HEK293T (cell line): ENCODE results near the gene LRRC39.

ENCODE experiments used
- ARNT ChIP-seq: fragments of 450-650 bp; IDR thresholded peaks from 2 replicates; pipeline ENCODE4 v1.6.1; 2017; ENCODE audit warnings: mild to moderate bottlenecking
- BHLHE40 ChIP-seq: fragments of 450-650 bp; IDR thresholded peaks from 2 replicates; pipeline ENCODE4 v1.6.1; 2016; ENCODE audit warnings: mild to moderate bottlenecking, moderate library complexity, borderline replicate concordance
- ELF4 ChIP-seq: fragments of 450-650 bp; IDR thresholded peaks from 2 replicates; pipeline ENCODE4 v1.6.1; 2017; ENCODE audit warnings: antibody characterized with exemption
- FOXA1 ChIP-seq: fragments of 450-650 bp; IDR thresholded peaks from 2 replicates; pipeline ENCODE4 v1.6.1; 2016; ENCODE audit warnings: mild to moderate bottlenecking
- FOXK2 ChIP-seq: fragments of 450-650 bp; IDR thresholded peaks from 2 replicates; pipeline ENCODE4 v1.6.1; 2016; ENCODE audit warnings: mild to moderate bottlenecking
- FOXM1 ChIP-seq: fragments of 450-650 bp; IDR thresholded peaks from 2 replicates; pipeline ENCODE4 v1.6.1; 2017; ENCODE audit warnings: mild to moderate bottlenecking, borderline replicate concordance
- HDGF ChIP-seq: fragments of 450-650 bp; IDR thresholded peaks from 2 replicates; pipeline ENCODE4 v1.6.1; 2017; ENCODE audit warnings: antibody characterized with exemption, borderline replicate concordance
- NFRKB ChIP-seq: fragments of 450-650 bp; IDR thresholded peaks from 2 replicates; pipeline ENCODE4 v1.6.1; 2016; ENCODE audit warnings: mild to moderate bottlenecking, moderate library complexity
- SP1 ChIP-seq: fragments of 450-650 bp; IDR thresholded peaks from 2 replicates; pipeline ENCODE4 v1.6.1; 2017
- TARDBP ChIP-seq: fragments of 450-650 bp; IDR thresholded peaks from 2 replicates; pipeline ENCODE4 v1.6.1; 2016
- ZNF384 ChIP-seq: fragments of 450-650 bp; IDR thresholded peaks from 2 replicates; pipeline ENCODE4 v1.6.1; 2016

GRCh38 chr1:100213141-100213540 is 35.1 kb upstream of the LRRC39 start:
- TF ChIP-seq NFRKB = no peak
- TF ChIP-seq SP1 = no peak
- no peak for TF ChIP-seq FOXA1
- TF ChIP-seq TARDBP = no peak
- TF ChIP-seq FOXK2 = no peak
- TF ChIP-seq ELF4 = no peak
- no peak for TF ChIP-seq ARNT
- TF ChIP-seq ZNF384 = no peak
- no peak for TF ChIP-seq HDGF
- TF ChIP-seq BHLHE40 = no peak
- TF ChIP-seq FOXM1 = no peak
